ENCODE data around the gene PCA3.

GRCh38 chr9:76764138-76764537 is at the start of gene PCA3:
- TF ChIP-seq, protein P1, sequence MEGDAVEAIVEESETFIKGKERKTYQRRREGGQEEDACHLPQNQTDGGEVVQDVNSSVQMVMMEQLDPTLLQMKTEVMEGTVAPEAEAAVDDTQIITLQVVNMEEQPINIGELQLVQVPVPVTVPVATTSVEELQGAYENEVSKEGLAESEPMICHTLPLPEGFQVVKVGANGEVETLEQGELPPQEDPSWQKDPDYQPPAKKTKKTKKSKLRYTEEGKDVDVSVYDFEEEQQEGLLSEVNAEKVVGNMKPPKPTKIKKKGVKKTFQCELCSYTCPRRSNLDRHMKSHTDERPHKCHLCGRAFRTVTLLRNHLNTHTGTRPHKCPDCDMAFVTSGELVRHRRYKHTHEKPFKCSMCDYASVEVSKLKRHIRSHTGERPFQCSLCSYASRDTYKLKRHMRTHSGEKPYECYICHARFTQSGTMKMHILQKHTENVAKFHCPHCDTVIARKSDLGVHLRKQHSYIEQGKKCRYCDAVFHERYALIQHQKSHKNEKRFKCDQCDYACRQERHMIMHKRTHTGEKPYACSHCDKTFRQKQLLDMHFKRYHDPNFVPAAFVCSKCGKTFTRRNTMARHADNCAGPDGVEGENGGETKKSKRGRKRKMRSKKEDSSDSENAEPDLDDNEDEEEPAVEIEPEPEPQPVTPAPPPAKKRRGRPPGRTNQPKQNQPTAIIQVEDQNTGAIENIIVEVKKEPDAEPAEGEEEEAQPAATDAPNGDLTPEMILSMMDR (IDR thresholded peaks at IDR 0.05; ENCODE audit: insufficient read depth, low read length, poor library complexity, severe bottlenecking): no peak
- no peak for TF ChIP-seq EZH2phosphoT487 (conservative IDR thresholded peaks at IDR 0.05; ENCODE audit: low read length)

Measured in SU-DHL-6 (cell line).